ENCODE results near the gene GSTP1.

GSTP1 gene

GRCh38 chr11:67629386-67630227 lies 46.0 kb downstream of the GSTP1 start, which contains the start of gene NUDT8:
TSS of gene NUDT8 (minus strand) at chr11:67629937. CDS start at chr11:67629911, 26 bp downstream.
- Histone ChIP-seq H3K4me3 (ENCODE audit: insufficient read depth, low read length, poor library complexity, severe bottlenecking) (peak within 1 kb of the TSS; percentile 63), H3K27ac (ENCODE audit: low read depth, low read length) (peak within 1 kb of the TSS; percentile 90), H3K9me2 (replicated peaks; ENCODE audit: insufficient read depth, low read length) (no peaks in the 10 kb centered on the region), H2AFZ (ENCODE audit: low read depth, low read length, severe bottlenecking) (peak within 1 kb of the TSS; percentile 43), H3K9me3 (ENCODE audit: insufficient read depth, low read length) (no peaks in the 10 kb centered on the region), H3K79me2 (ENCODE audit: insufficient read depth, low read length) (no peaks in the 10 kb centered on the region), H4K20me1 (ENCODE audit: low read depth, low read length) (no peaks in the 10 kb centered on the region), H3K36me3 (ENCODE audit: low read length) (no peaks in the 10 kb centered on the region), H3K4me2 (ENCODE audit: low read depth, low read length, poor library complexity, severe bottlenecking) (peak within 1 kb of the TSS; percentile 80), H3F3A (ENCODE audit: insufficient read depth) (peaks cover 4% of the 10 kb centered on the region; the same call in 1 of the 2 replicates), H3K9ac (ENCODE audit: low read length) (peak within 1 kb of the TSS; percentile 84), H3K27me3 (ENCODE audit: low read length) (no peaks in the 10 kb centered on the region)
- no peak for TF ChIP-seq EZH2phosphoT487 (conservative IDR thresholded peaks at IDR 0.05; ENCODE audit: low read length)
- no peak for TF ChIP-seq CTCF (IDR thresholded peaks at IDR 0.05; ENCODE audit: insufficient read depth, low read length, poor library complexity, severe bottlenecking)

GRCh38 chr11:67630228-67630942 lies 46.8 kb downstream of the GSTP1 start:
- no peak for TF ChIP-seq EZH2phosphoT487 (conservative IDR thresholded peaks at IDR 0.05; ENCODE audit: low read length)
- TF ChIP-seq CTCF (IDR thresholded peaks at IDR 0.05; ENCODE audit: insufficient read depth, low read length, poor library complexity, severe bottlenecking): peak; percentile 54
- no peak overlapping the region for H2AFZ ChIP-seq (ENCODE audit: low read depth, low read length, severe bottlenecking)
- peak overlapping the region; percentile 80 for H3K4me2 ChIP-seq (ENCODE audit: low read depth, low read length, poor library complexity, severe bottlenecking)
- peak overlapping the region; percentile 84 for H3K9ac ChIP-seq (ENCODE audit: low read length)
- no peaks in the 10 kb centered on the region for H3K79me2 ChIP-seq (ENCODE audit: insufficient read depth, low read length)
- H3F3A ChIP-seq (ENCODE audit: insufficient read depth): peaks cover 4% of the 10 kb centered on the region; the same call in 1 of the 2 replicates
- peak overlapping the region; percentile 90 for H3K27ac ChIP-seq (ENCODE audit: low read depth, low read length)
- H3K36me3 ChIP-seq (ENCODE audit: low read length): no peaks in the 10 kb centered on the region
- H3K9me2 ChIP-seq (replicated peaks; ENCODE audit: insufficient read depth, low read length): no peaks in the 10 kb centered on the region
- H3K4me3 ChIP-seq (ENCODE audit: insufficient read depth, low read length, poor library complexity, severe bottlenecking): peak overlapping the region; percentile 63
- no peaks in the 10 kb centered on the region for H3K27me3 ChIP-seq (ENCODE audit: low read length)
- no peaks in the 10 kb centered on the region for H3K9me3 ChIP-seq (ENCODE audit: insufficient read depth, low read length)
- no peaks in the 10 kb centered on the region for H4K20me1 ChIP-seq (ENCODE audit: low read depth, low read length)

DNA sequence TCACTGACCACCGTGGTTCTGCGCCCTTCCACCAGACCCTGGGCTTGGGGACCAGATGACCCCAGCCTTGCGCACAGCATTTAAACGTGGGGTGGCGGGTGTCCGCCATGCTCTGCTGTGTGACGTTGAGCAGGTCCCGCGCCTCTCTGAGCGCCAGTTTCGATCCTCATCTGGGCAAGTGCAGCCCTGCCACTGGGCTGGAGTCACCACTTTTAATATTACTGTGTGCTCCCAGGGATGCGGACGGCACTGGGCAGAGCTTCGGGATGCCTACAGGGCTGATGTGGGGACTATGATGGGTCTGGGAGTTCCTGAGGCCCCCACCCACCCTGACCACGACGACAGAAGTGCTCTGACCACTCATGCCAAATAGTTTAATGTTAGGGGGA lies 47.3 kb downstream of the GSTP1 start:
- H2AFZ ChIP-seq (ENCODE audit: low read depth, low read length, severe bottlenecking): no peak overlapping the region
- no peaks in the 10 kb centered on the region for H3K79me2 ChIP-seq (ENCODE audit: insufficient read depth, low read length)
- no peaks in the 10 kb centered on the region for H3K36me3 ChIP-seq (ENCODE audit: low read length)
- H3K9me3 ChIP-seq (ENCODE audit: insufficient read depth, low read length): no peaks in the 10 kb centered on the region
- H3F3A ChIP-seq (ENCODE audit: insufficient read depth): peaks cover 4% of the 10 kb centered on the region; the same call in 1 of the 2 replicates
- no peaks in the 10 kb centered on the region for H3K9me2 ChIP-seq (replicated peaks; ENCODE audit: insufficient read depth, low read length)
- peak; percentile 5 for TF ChIP-seq CTCF (IDR thresholded peaks at IDR 0.05; ENCODE audit: insufficient read depth, low read length, poor library complexity, severe bottlenecking)
- no peak for TF ChIP-seq EZH2phosphoT487 (conservative IDR thresholded peaks at IDR 0.05; ENCODE audit: low read length)
- H3K9ac ChIP-seq (ENCODE audit: low read length): peak overlapping the region; percentile 63
- H4K20me1 ChIP-seq (ENCODE audit: low read depth, low read length): no peaks in the 10 kb centered on the region
- peak overlapping the region; percentile 80 for H3K4me2 ChIP-seq (ENCODE audit: low read depth, low read length, poor library complexity, severe bottlenecking)
- H3K27me3 ChIP-seq (ENCODE audit: low read length): no peaks in the 10 kb centered on the region
- no peak overlapping the region for H3K27ac ChIP-seq (ENCODE audit: low read depth, low read length)
- peak overlapping the region; percentile 63 for H3K4me3 ChIP-seq (ENCODE audit: insufficient read depth, low read length, poor library complexity, severe bottlenecking)

Data from SU-DHL-6 (cell line).